WTC11 (cell line): ENCODE data around the gene S100A8. TPM values are rescaled to one million over a fixed set of nuclear protein-coding genes. Genes with fewer than 3 reads are reported as not detected.

Source experiments
- ATAC-seq: fragments of 200-7000 bp; cut with Tn5 transposase; 2 replicates; pipeline ENCODE4 v1.10.0; 2021; ENCODE audit warnings: mild to moderate bottlenecking, moderate library complexity
- CTCF ChIA-PET: fragments of 300-600 bp; sonication (Branson Sonifier 250); formaldehyde crosslinking; loops from one replicate; lab custom pipeline; 2021; ENCODE audit warnings: antibody characterized with exemption; lab: Charles Lee
- POLR2A ChIA-PET: fragments of 350-600 bp; sonication (Branson Sonifier 250); formaldehyde crosslinking; loops from one replicate; lab custom pipeline; 2021; ENCODE audit warnings: antibody characterized with exemption; lab: Charles Lee
- DNase-seq: peaks from one replicate; pipeline ENCODE4 v3.0.0; 2021; ENCODE audit warnings: low spot score
- H3K27ac Mint-ChIP-seq: 2 replicates; pipeline ENCODE4 v1.8.0; 2021; ENCODE audit warnings: mixed read lengths
- H3K27me3 Mint-ChIP-seq: 2 replicates; pipeline ENCODE4 v1.8.0; 2021; ENCODE audit warnings: low read depth, mild to moderate bottlenecking, moderate library complexity, mixed read lengths
- H3K36me3 Mint-ChIP-seq: 2 replicates; pipeline ENCODE4 v1.8.0; 2021; ENCODE audit warnings: mixed read lengths
- H3K4me1 Mint-ChIP-seq: 2 replicates; pipeline ENCODE4 v1.8.0; 2022; ENCODE audit warnings: mixed read lengths
- H3K4me3 Mint-ChIP-seq: 2 replicates; pipeline ENCODE4 v1.8.0; 2021; ENCODE audit warnings: mild to moderate bottlenecking, moderate library complexity, mixed read lengths
- H3K9me3 Mint-ChIP-seq: 2 replicates; pipeline ENCODE4 v1.8.0; 2021; ENCODE audit warnings: mixed read lengths
- AFF4 ChIP-seq: sonication (generic); formaldehyde crosslinking; IDR thresholded peaks from 2 replicates; pipeline ENCODE4 v1.8.1; 2023; ENCODE audit warnings: mild to moderate bottlenecking, missing genetic modification reagents, borderline replicate concordance
- ATF2 ChIP-seq: sonication (generic); formaldehyde crosslinking; IDR thresholded peaks from 2 replicates; pipeline ENCODE4 v1.8.1; 2022; ENCODE audit warnings: low read depth, missing genetic modification reagents, borderline replicate concordance
- ELF4 ChIP-seq: sonication (generic); formaldehyde crosslinking; IDR thresholded peaks from 2 replicates; pipeline ENCODE4 v1.8.1; 2022; ENCODE audit warnings: low read depth, mild to moderate bottlenecking, moderate library complexity, missing genetic modification reagents
- EMX1 ChIP-seq: fragments of 250-450 bp; sonication (Bioruptor Pico); IDR thresholded peaks from 2 replicates; pipeline ENCODE4 v1.8.0; 2021; ENCODE audit warnings: mild to moderate bottlenecking
- FOXJ3 ChIP-seq: sonication (generic); formaldehyde crosslinking; IDR thresholded peaks from 2 replicates; pipeline ENCODE4 v1.9.0; 2021; ENCODE audit warnings: missing genetic modification reagents, mild to moderate bottlenecking, borderline replicate concordance
- GABPB1 ChIP-seq: sonication (generic); formaldehyde crosslinking; IDR thresholded peaks from 2 replicates; pipeline ENCODE4 v1.8.1; 2023; ENCODE audit warnings: mild to moderate bottlenecking, missing genetic modification reagents
- GTF2I ChIP-seq: fragments of 250-450 bp; sonication (Bioruptor Pico); conservative IDR thresholded peaks from 2 replicates; pipeline ENCODE4 v1.4.0; 2021; ENCODE audit warnings: mild to moderate bottlenecking
- JAZF1 ChIP-seq: fragments of 250-450 bp; sonication (Bioruptor Pico); IDR thresholded peaks from 2 replicates; pipeline ENCODE4 v1.9.0; 2021; ENCODE audit warnings: moderate library complexity, mild to moderate bottlenecking, inconsistent platforms
- KAT7 ChIP-seq: sonication (generic); formaldehyde crosslinking; IDR thresholded peaks from 2 replicates; pipeline ENCODE4 v1.8.1; 2023; ENCODE audit warnings: missing genetic modification reagents, mild to moderate bottlenecking, borderline replicate concordance
- NFYB ChIP-seq: sonication (generic); formaldehyde crosslinking; conservative IDR thresholded peaks from 2 replicates; pipeline ENCODE4 v1.8.0; 2022; ENCODE audit warnings: low read depth, missing genetic modification reagents
- NR2C2 ChIP-seq: sonication (generic); formaldehyde crosslinking; IDR thresholded peaks from 2 replicates; pipeline ENCODE4 v1.8.0; 2022; ENCODE audit warnings: mild to moderate bottlenecking, missing genetic modification reagents
- OVOL2 ChIP-seq: fragments of 250-450 bp; sonication (Bioruptor Pico); IDR thresholded peaks from 2 replicates; pipeline ENCODE4 v1.9.0; 2021; ENCODE audit warnings: mild to moderate bottlenecking, borderline replicate concordance
- PRDM15 ChIP-seq: sonication (generic); formaldehyde crosslinking; IDR thresholded peaks from 2 replicates; pipeline ENCODE4 v1.8.0; 2022; ENCODE audit warnings: missing genetic modification reagents
- PREB ChIP-seq: sonication (generic); formaldehyde crosslinking; IDR thresholded peaks from 2 replicates; pipeline ENCODE4 v1.8.1; 2022; ENCODE audit warnings: mild to moderate bottlenecking, missing genetic modification reagents, moderate library complexity, borderline replicate concordance
- PRRX2 ChIP-seq: fragments of 250-450 bp; sonication (Bioruptor Pico); IDR thresholded peaks from 2 replicates; pipeline ENCODE4 v1.8.0; 2021; ENCODE audit warnings: mild to moderate bottlenecking
- SMAD3 ChIP-seq: sonication (generic); formaldehyde crosslinking; IDR thresholded peaks from 2 replicates; pipeline ENCODE4 v1.8.0; 2022; ENCODE audit warnings: missing genetic modification reagents, mild to moderate bottlenecking, borderline replicate concordance
- SOX15 ChIP-seq: fragments of 250-450 bp; sonication (Bioruptor Pico); IDR thresholded peaks from 2 replicates; pipeline ENCODE4 v1.9.0; 2021; ENCODE audit warnings: mild to moderate bottlenecking
- ZBTB21 ChIP-seq: sonication (generic); formaldehyde crosslinking; IDR thresholded peaks from 2 replicates; pipeline ENCODE4 v1.8.1; 2023; ENCODE audit warnings: mild to moderate bottlenecking, missing genetic modification reagents, borderline replicate concordance
- ZNF138 ChIP-seq: sonication (generic); formaldehyde crosslinking; conservative IDR thresholded peaks from 2 replicates; pipeline ENCODE4 v1.8.1; 2022; ENCODE audit warnings: mild to moderate bottlenecking, moderate library complexity, missing genetic modification reagents
- ZNF396 ChIP-seq: fragments of 250-450 bp; sonication (Bioruptor Pico); IDR thresholded peaks from 2 replicates; pipeline ENCODE4 v1.8.0; 2021; ENCODE audit warnings: mild to moderate bottlenecking, moderate library complexity, borderline replicate concordance
- ZNF512 ChIP-seq: sonication (generic); formaldehyde crosslinking; IDR thresholded peaks from 2 replicates; pipeline ENCODE4 v1.8.1; 2022; ENCODE audit warnings: missing genetic modification reagents, borderline replicate concordance
- total RNA-seq: library from RNA; stranded (reverse); gene quantifications from 3 replicates; pipeline ENCODE4 v1.2.3, GENCODE V29; 2021

Gene S100A8
- total RNA-seq, 1 experiment from 2014 or later, result not detected

- TF ChIP-seq AFF4 (no peak), SOX15 (CRISPR knock-in tag) (no peak), ZNF396 (CRISPR knock-in tag) (no peak), NR2C2 (CRISPR knock-in tag) (no peak)
Observed at GRCh38 chr1:153379591-153379990, 11.3 kb downstream of the S100A8 start (continued).

- no peak for ATAC-seq
- CTCF ChIA-PET, result interaction anchor here (1.3 kb wide), 1 partner anchor 22 kb away, joined by 5 read pairs; no protein-coding TSS in a partner anchor
- H3K4me3 Mint-ChIP-seq, result no peak within 1 kb of the TSS
Observed at GRCh38 chr1:153375511-153375910, 15.4 kb downstream of the S100A8 start, which contains the start of gene S100A12. TSS of gene S100A12 (minus strand) at chr1:153375621. CDS start at chr1:153374592, 1,029 bp downstream.

GRCh38 chr1:153374071-153374470, 16.8 kb downstream of the S100A8 start:
- POLR2A ChIA-PET, result no interaction called here
- Mint-ChIP-seq H3K9me3 (peaks cover 20% of the 10 kb centered on the region), H3K4me1 (no peaks in the 10 kb centered on the region), H3K27ac (no peak overlapping the region), H3K4me3 (no peak overlapping the region), H3K27me3 (peaks cover 17% of the 10 kb centered on the region), H3K36me3 (no peaks in the 10 kb centered on the region)
- ATAC-seq, result no peak
- CTCF ChIA-PET, result interaction anchor here (1.3 kb wide), 1 partner anchor 21 kb away, joined by 5 read pairs; no protein-coding TSS in a partner anchor
- DNase-seq, result no peak
- TF ChIP-seq GTF2I, result no peak
- no peak for TF ChIP-seq PRDM15 (CRISPR knock-in tag)
- no peak for TF ChIP-seq OVOL2 (CRISPR knock-in tag)
- TF ChIP-seq JAZF1, result no peak
- TF ChIP-seq ZBTB21 (CRISPR knock-in tag), result no peak
- TF ChIP-seq ZNF396 (CRISPR knock-in tag), result no peak

More at GRCh38 chr1:153375511-153375910, 15.4 kb downstream of the S100A8 start, which contains the start of gene S100A12:
- Mint-ChIP-seq H3K36me3 (no peaks in the 10 kb centered on the region), H3K27ac (no peak within 1 kb of the TSS), H3K9me3 (peaks cover 20% of the 10 kb centered on the region), H3K4me1 (no peaks in the 10 kb centered on the region), H3K27me3 (peaks cover 14% of the 10 kb centered on the region)
- POLR2A ChIA-PET, result no interaction called here
- no peak for DNase-seq
- TF ChIP-seq SMAD3 (CRISPR knock-in tag) (no peak), PREB (no peak), ZNF138 (no peak), NR2C2 (CRISPR knock-in tag) (no peak), ATF2 (CRISPR knock-in tag) (no peak), PRRX2 (CRISPR knock-in tag) (no peak), FOXJ3 (CRISPR knock-in tag) (no peak), NFYB (CRISPR knock-in tag) (no peak), ZNF512 (CRISPR knock-in tag) (no peak), KAT7 (CRISPR knock-in tag) (no peak), GABPB1 (CRISPR knock-in tag) (no peak), ELF4 (CRISPR knock-in tag) (no peak), EMX1 (no peak)
